Retinal pigment epithelial cell (primary cell): Measurements from ENCODE around the gene CEMIP.

ENCODE experiments used
- DNase-seq: peaks from one replicate; pipeline ENCODE4 v3.0.0-alpha.2; 2010; ENCODE audit warnings: low read depth
- H3K4me3 ChIP-seq: 2 replicates; pipeline ENCODE4 v1.5.1; 2011; ENCODE audit warnings: mild to moderate bottlenecking, low read length, control low read depth, moderate library complexity
- CTCF ChIP-seq: conservative IDR thresholded peaks from 2 replicates; pipeline ENCODE4 v1.5.1; 2011; ENCODE audit warnings: low read depth, low read length, control low read depth, inconsistent platforms

CEMIP gene

GRCh38 chr15:80735344-80735743, 43.8 kb upstream of the CEMIP start:
- DNase-seq = no peak
- no peak for TF ChIP-seq CTCF
- H3K4me3 ChIP-seq = no peak overlapping the region

DNA sequence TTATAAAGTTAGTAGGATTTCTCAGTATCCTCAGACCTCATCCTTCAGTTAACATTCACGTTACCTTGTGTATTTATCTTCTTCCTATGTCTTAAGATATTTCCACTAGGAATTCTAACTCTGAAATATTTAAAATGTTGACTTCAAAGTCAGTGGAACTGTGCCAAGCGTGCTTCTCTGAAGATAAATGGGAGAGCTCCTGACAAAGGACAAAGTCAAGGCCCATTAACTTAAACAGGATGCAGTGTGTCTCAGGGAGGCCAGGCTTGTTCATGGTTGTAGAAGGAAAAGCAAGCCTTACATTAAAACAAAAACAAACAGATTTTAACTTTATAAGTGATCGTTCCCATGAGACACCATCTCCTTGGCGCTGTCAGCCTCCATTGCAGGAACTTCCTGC, 42.6 kb upstream of the CEMIP start:
- DNase-seq = no peak
- no peak for TF ChIP-seq CTCF
- H3K4me3 ChIP-seq = no peak overlapping the region

DNA sequence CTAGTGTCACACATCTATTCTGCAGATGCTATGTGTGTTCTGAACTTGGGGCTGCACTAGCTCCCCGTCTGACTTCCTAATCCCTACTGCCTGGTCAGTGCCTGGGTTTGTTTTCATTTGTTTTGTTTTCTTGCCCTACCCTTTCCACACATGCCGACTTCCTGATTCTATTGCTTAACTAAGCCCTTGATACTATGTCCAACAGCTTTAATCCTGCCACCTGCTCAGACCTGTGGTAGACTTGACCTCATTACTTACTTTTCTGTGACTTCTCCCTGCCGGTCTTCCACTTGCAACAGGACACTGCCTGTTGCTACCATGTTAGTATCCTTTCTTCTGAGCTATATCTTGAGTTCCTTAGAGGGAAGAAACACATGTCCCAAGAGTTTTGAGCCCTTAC, 39.3 kb upstream of the CEMIP start:
- no peak overlapping the region for H3K4me3 ChIP-seq
- DNase-seq = peak; percentile 22
- TF ChIP-seq CTCF = no peak

GRCh38 chr15:80742081-80742480, 37.1 kb upstream of the CEMIP start:
- no peak for TF ChIP-seq CTCF
- no peak for DNase-seq
- no peak overlapping the region for H3K4me3 ChIP-seq

DNA sequence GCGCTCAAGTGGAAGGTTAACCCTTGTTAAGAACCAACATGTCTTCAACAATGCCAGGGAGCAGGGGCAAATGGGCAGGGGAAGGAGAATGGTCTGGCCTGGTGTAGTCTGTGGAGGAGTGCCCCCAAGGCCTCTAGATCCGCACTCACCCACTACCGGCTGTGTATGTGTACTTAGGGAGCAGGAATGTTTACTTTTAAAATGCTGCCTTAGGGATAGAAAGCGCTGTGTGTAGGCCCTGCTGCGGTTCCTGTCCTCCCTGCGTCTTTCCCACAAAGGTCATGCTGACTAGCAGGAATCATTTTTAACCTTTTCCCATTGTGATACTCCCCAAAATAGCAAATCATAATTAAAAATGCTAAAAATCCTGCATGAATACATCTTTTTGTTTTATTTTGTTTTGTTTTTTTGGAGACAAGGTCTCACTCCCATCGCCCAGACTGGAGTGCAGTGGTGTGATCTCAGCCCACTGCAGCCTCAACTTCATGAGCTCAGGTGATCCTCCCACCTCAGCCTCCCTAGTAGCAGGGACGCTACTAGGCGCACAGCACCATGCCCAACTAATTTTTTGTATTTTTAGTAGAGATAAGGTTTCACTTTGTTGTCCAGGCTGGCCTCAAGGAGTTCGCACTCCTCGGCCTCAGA, 35.9 kb upstream of the CEMIP start:
- no peak for TF ChIP-seq CTCF
- no peak for DNase-seq
- no peak overlapping the region for H3K4me3 ChIP-seq

DNA sequence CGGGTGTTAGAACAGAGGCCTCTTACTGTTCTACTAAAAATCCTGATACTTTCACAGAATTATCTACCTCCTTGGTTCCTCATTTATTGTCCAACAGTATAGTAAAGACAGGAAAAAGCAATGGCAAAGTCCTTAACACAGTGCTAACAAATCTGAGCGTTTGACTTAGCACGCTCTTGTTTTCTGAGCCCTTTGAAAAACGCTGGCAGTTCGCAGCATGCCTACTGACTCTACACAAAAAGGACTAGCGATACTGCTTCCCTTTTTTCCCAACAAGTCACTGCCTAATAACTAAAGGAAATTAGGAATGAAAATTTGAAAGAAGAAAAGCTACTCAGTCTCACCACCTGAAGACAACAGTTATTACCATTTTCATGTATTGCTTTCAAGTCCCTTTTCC, 34.8 kb upstream of the CEMIP start:
- H3K4me3 ChIP-seq = no peak overlapping the region
- TF ChIP-seq CTCF = no peak
- DNase-seq = no peak

DNA sequence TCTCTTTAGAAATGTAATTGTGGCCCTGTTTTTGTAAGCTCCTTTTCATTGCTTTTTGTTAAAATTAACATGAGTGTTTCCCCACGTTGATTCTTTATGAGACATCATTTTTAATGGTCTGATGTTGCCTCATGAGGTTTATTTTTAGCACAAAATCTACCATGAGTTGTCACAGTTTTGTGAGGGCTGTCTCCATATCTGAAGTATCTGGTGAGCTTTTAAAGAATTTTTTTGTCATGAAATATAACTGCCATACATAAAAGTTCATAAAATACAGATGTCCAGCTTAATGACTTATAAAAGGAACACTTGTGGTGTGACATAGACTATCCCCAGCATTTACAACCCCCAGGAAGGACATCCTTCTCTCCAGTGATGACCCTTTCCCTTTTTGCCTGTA, 34.3 kb upstream of the CEMIP start:
- no peak for TF ChIP-seq CTCF
- H3K4me3 ChIP-seq = no peak overlapping the region
- DNase-seq = no peak
